Skin epidermis (tissue), 12 donors: ENCODE data around the gene GJC1.

Experiments
- H3K27ac ChIP-seq, 21 experiments: fragments of 200-600 bp; sonication (generic) in 11 of 21; one replicate each; pipeline ENCODE4 v1.5.0; 2020; ENCODE audit warnings: mild to moderate bottlenecking in 3 of 21, inconsistent platforms in 2 of 21, moderate library complexity in 2 of 21
- H3K4me3 ChIP-seq, 7 experiments: fragments of 200-600 bp; sonication (generic) in 2 of 7; one replicate each; pipeline ENCODE4 v1.5.0; 2020; ENCODE audit warnings: inconsistent platforms in 2 of 7, mild to moderate bottlenecking in 2 of 7, moderate library complexity in 1 of 7

GJC1 gene

DNA sequence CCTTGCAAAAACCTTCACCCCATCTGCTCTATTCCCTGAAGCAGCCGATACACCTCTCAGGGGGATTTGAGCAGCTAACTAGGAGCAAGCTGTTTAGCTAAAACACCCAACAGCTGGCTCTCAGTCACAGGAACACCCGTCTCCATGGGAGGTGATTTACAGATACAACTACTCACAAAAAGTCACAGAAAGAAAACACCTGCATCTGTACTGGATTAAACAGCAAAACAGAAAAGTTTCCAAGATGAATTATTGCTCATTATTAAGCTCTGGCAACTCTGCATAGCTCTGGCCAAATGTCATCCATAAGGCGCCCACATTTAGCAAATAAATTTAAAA lies 22.3 kb downstream of the GJC1 start:
- H3K27ac ChIP-seq, result no peak overlapping the region
- H3K4me3 ChIP-seq, result no peak overlapping the region

DNA sequence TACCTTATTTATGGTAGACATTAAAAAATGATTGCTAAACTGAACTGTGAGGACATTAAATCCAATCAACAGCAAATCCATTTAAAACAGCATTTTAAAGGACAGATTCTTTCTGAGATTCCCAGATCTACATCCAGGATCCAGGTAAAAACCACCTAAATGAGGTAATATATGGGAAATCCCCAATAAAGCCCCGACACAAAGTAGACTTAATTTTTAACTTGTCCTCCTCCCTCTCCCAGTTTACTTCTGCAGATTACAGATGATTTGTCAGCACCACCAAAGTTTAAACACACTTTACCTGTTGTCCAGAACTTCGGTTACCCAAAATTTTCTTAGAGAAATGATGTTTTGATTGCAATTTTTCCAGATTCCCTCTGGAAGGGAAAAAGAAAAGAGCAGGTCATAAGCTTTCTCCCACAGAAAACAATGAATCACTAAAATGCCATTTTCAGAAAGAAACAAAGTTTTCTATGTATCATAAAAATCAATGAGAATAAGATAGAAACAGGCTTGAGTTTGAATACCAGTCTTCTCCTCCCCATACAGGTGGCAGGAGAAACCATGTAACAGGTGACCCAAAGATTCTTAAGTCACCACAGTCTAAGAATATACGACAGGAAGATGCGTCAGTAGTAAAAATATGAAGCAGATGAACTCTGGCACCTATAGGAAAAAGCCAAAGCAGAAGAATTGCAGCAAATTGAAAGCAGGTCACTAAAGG lies 22.8 kb downstream of the GJC1 start:
- no peak overlapping the region for H3K4me3 ChIP-seq
- no peak overlapping the region for H3K27ac ChIP-seq

DNA sequence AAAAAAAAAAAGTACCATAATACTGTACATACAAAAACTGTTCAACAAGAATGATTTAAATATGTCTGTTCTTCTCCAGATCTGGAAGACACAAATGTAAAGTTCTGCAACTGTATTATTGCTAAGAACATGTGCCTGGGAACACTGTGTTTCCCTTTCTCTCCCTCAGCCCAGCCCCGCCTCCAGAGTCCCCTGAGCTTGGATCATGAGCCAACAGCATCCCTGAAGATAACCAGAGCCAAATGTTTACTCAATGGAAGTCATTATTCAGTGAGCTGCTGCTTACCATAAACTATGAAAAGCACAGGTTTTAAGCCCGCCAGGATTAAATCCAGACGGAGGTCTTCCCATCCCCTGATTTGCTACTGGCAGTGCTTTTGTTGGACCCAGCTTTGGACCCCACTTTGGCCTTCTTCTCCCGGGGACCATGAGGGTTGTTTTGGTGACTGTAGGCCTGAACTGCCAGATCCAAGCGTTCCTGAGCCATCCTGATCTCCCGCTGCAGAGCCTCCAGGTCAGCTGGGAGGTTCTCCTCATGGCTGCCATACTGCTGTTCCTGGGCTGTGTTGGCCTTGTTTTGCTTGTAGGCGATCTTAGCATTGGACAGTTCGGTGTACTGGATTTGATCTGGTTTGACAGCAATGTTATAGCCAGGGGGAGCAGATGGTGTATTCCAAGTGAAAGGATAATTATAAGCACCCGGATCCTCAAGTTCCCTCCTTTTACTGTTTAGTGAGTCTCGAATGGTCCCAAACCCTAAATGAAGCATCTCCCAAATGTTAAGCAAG lies 25.6 kb downstream of the GJC1 start:
- H3K27ac ChIP-seq, result no peak overlapping the region
- H3K4me3 ChIP-seq, result no peak overlapping the region

DNA sequence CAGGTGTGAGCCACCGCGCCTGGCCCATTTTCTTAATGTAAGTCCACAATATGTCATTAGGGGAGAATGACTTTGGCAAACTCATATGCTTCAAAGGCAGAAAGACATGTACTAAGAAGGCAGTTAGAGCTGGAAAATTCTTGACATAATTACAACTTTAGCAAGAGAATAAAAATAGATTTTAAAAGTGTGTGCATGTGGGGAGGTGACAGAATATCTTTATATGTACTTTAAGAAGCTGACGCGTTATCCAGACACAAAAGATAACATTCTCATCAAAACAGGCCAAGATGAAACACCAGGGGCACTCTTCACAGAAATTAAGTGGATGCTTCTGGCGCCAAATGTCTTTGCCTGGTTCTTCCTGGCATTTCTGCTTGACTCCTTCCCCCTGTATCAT lies 28.2 kb downstream of the GJC1 start:
- Histone ChIP-seq H3K4me3 (no peak overlapping the region), H3K27ac (no peak overlapping the region)

DNA sequence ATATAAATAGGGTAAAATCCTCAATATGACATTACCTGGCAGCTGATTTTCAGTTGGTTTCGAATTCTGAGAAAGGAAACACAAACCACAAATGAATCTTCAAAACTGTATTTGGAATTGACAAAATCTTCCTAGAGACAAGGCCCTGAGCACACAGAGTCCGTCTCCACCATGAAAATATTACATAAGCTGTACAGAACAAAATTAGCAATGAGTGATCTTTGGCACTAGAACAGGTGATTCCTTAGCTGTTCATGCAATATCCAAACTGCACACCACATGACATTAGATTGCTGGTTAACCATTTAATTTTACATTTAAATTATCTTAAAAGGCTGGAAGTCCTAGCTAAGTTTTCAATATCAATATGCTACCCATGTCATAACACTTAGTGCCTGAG lies 31.7 kb downstream of the GJC1 start:
- Histone ChIP-seq H3K4me3 (no peak overlapping the region), H3K27ac (no peak overlapping the region)

DNA sequence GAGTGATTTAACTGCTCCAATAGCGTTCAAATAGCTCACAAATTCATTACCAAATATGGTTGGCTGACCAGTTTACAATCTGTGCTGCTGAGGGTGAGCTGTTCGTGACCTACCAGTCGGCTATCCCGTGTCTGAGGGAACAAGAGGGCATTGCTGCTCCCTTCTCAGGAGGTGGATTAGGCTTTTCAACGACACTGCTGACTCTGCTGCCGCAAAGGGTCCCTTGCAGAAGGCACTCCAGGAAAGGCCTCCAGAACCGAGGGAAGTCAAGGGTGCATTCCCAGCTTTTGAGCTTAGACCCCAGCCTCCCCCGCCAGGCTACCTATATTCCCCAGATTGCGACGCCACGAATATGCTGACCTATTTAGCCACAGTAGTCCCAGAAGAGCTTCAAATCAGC lies 32.3 kb downstream of the GJC1 start:
- Histone ChIP-seq H3K4me3 (no peak overlapping the region), H3K27ac (peak overlapping the region in 1 of 21 experiments; percentile 33)

DNA sequence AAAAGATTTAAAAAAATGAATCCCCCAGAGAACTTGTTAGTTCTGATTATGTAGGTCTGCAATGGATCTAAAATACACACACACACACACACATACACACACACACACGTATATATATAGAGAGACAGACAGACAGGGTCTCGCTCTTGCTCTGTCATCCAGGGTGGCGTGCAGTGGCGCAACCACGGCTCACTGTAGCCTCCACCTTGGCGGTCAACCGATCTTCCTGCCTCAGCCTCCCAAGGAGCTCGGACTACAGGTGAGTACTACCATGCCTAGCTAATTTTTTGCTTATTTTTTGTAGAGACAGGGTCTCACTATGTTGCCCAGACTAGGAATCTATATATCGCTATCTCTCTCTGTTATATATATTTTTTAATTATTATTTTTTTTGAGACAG lies 33.4 kb downstream of the GJC1 start:
- Histone ChIP-seq H3K4me3 (no peak overlapping the region), H3K27ac (no peak overlapping the region)

DNA sequence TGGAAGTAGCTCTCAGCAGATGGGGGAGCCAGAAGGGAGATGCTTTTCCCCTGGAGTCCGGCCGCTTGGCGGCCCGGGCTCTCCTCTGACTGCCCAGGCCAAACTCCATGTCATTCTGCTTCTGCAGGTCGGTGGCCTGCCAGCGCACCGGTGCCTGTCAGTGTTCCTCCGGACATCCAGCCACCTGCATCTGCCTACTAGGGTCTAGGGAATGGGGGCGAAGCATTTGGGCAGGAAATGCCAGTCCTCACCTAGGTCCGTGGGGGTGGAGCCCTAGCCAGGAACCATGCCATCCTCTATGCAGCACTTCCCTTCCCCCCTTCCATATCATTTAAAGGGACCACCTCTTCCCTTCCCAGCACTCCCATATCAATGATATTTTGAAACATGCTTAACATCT lies 34.2 kb downstream of the GJC1 start:
- Histone ChIP-seq H3K4me3 (no peak overlapping the region), H3K27ac (peak overlapping the region in 6 of 21 experiments; percentile 12 to 67 (median 49))

DNA sequence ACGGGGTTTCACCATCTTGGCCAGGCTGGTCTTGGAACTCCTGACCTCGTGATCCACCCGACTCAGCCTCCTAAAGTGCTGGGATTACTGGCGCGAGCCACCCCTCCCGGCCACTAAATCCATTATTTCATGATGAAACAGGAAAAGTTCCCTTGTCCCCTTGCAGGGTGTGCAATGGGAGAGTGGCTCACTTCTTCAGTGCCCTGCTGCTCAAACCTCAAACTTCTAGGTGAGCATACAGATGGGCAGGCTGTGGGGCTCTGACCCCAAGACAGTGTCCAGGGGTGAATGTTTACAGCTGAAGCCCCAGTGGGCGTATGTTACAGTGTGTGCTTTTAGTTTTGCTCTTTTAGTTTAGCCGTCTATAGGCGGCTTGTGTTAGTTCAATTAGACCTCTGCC lies 34.7 kb downstream of the GJC1 start:
- Histone ChIP-seq H3K4me3 (no peak overlapping the region), H3K27ac (peak overlapping the region in 10 of 21 experiments; percentile 12 to 67 (median 49))

DNA sequence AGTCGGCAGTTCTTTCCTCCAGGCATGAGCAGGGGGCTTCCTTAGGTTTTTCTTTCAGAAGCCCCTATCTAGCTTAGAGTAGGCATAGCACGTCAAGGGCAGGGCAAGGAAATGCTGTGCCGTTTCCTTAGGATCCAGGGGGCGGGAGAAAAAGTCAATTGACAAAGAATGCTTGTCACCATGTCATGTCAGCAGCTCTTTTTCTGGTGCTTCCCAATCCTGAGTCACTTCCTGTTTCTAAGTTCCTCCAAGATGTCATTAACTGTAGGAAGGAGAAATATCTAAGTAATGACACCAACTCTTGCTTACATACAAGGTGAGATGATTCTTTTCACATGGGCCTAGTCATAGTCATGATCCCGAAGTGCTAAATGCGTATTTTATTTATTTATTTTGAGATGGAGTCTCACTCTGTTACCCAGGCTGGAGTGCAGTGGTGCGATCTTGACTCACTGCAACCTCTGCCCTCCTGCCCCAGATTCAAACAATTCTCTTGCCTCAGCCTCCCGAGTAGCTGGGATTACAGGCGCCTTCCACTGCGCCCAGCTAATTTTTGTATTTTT lies 35.2 kb downstream of the GJC1 start:
- Histone ChIP-seq H3K4me3 (no peak overlapping the region), H3K27ac (peak overlapping the region in 19 of 21 experiments; percentile 10 to 77 (median 50))

DNA sequence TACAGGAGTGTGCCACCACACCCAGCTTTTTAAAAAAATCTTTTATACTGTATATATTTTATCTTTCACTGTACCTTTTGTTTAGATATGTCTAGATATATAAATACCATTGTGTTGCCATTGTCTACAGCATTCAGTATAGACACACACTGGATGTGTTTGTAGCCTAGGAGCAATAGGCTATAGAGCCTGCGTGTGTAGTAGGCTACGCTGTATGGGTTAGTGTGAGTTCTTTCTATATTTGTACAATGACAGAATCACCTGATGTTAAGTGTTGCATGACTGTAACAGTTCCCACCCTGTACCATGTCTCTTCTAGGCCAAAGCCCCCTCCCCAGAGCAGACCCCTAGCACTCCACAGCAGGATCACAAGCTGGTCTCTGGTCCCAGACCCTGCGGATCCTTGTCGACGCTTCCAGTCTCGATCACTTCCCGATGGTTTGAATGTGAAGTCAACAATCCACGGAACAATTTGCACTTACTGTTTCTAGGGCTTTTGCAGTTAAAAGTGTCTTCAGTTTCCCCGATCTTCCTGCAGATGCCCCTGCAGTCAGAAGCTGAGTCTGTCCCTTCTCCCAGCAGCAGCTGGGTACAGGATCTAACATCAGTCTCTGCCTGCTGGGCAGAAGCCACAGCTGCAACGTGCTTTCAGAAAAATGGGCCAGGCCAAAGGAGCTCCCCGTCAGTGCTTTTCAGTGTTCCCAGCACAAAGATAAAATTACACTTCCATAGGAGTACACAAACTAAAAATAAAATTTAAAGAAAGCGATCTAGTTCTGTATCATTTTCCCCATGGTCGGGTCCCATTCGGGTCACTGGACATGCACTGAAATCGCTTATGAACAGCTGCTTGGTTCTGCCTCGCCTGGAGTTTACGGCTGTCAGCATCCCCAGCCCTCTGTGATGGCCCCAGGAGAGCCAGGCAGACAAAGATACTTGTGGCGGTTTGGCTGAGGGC lies 35.9 kb downstream of the GJC1 start:
- Histone ChIP-seq H3K4me3 (no peak overlapping the region), H3K27ac (peak overlapping the region in 18 of 21 experiments; percentile 10 to 77 (median 50))

DNA sequence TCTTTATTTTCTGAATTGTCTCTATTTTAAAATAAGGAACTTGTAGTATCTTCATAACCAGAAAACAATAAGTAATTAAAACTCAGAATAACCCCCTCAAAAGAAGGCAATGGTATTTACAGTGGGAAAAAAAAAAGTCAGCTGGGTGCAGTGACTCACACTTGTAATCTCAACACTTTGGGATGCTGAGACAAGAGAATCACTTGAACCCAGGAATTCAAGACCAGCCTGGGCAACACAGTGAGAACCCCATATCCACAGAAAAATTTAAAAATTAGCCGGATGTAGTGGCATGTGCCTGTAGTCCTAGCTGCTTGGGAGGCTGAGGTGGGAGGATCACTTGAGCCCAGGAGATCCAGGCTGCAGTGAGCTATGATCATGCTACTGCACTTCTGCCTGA lies 37.8 kb downstream of the GJC1 start:
- H3K4me3 ChIP-seq, result no peak overlapping the region
- no peak overlapping the region for H3K27ac ChIP-seq

DNA sequence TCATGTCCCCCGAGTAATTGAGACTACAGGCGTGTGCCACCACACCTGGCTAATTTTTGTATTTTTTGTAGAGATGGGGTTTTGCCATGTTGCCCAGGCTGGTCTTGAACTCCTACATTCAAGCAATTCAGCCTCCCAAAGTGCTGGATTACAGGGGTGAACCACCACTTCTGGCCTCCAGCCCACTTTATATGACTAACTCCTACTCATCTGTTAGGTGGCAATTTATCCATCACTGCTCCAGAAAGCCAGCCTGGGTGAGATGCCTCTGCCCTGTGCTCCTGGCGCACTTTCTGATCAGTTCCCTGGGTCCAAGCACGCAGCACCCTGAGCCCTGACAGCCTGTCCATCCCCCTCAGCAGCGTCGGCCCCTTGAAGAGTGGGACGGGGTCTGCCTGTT lies 41.9 kb downstream of the GJC1 start:
- Histone ChIP-seq H3K27ac (no peak overlapping the region), H3K4me3 (no peak overlapping the region)

DNA sequence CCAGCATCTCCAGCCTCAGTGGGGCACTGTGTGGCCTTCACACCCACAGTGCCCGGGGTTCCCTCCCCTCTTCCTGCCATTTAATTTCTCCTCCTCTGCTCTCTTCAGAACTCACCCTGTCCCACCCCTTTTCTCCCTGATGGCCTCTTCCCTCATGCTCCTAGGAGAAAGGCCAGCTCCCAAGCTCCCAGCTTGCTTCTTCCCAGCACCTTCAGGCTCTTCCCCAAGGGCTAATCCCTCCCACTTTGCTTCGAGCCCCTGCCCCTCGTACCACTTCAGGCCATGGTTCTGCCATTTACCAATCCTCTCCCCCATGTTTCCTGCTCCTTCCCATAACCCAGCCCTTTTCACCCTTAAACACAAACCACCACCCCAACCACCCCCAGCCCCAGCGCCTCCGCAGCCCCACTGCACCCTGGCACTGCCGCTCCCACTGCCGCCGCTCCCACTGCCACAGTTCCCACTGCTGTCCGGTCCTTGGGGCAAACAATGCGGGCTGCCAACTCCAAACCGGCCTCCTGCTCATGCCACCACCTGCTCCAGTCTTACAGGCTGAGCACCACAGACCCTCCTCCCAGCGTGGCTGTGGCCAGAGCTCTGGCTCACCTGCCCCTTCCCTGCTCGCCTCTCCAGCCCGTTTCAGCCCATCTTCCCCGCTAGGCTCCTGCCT lies 42.7 kb downstream of the GJC1 start:
- Histone ChIP-seq H3K4me3 (no peak overlapping the region), H3K27ac (no peak overlapping the region)

DNA sequence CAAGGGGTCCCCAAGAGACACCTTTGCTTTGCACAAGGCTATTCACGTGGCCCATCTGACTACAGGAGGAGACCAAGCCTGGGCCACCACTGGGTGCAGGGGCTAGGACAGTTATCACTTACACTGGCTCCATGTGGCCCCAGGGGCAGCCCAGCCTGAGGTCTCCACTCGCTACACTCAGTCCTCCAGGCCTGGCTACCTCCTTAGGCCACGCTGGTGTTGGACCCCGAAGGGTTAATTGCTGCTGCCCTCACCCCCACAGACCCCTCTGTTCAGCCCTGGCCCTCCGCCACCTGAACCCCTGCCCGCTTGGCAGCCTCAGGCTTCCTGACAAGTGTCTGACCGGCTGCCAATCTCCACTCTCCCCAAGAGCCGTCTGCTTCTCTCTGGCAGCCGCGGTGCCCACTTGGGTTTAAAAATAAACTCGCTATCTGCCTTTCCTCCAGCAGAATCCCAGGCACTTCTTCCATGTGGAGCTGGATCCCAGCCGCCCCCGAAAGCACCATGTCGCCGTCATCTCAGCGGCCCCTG lies 43.5 kb downstream of the GJC1 start:
- H3K4me3 ChIP-seq, result no peak overlapping the region
- no peak overlapping the region for H3K27ac ChIP-seq

DNA sequence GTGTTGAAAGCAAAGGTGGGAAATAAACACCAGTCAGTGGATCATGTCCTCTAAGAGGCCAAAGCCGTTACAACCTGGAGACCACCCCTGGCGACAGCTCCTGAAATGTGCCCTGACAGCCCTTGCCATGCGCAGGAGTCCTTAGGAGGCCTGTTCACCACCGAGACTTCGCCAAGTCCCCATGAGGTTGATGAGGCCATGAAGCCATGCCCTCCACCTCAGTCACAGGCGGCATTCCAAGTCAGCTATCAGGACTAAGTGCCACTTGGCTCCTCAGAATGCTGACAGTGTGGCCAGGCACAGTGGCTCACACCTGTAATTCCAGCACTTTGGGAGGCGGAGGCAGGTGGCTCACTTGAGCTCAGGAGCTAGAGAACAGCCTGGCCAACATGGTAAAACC lies 44.2 kb downstream of the GJC1 start:
- Histone ChIP-seq H3K27ac (no peak overlapping the region), H3K4me3 (no peak overlapping the region)

DNA sequence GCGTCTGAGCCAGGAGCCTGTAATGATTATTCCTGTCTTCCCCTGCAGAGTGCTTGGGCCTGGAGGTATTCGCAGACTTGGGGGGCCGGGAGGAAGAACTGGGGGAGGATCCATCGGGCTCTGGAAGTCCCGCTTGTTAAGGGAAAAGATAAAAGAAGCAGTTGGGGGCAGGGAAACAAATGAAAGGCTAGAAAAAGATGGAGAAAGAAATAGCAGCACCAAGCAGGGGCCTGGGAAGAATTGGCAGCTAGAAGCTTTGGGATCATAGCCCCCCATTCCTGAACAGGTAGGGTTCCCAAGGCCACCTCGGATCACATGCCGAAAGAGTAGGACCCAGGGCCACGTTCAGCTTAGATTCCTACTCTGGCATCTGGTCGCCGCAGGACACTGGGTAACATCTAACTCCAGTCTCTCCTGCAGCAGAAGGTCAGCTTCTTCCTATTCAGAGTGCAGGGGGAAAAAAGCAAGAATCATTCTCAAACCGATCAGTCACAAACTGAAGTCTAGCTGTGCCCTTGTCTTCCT lies 47.7 kb downstream of the GJC1 start:
- Histone ChIP-seq H3K27ac (peak overlapping the region in 3 of 21 experiments; percentile 10 to 48 (median 37)), H3K4me3 (no peak overlapping the region)

DNA sequence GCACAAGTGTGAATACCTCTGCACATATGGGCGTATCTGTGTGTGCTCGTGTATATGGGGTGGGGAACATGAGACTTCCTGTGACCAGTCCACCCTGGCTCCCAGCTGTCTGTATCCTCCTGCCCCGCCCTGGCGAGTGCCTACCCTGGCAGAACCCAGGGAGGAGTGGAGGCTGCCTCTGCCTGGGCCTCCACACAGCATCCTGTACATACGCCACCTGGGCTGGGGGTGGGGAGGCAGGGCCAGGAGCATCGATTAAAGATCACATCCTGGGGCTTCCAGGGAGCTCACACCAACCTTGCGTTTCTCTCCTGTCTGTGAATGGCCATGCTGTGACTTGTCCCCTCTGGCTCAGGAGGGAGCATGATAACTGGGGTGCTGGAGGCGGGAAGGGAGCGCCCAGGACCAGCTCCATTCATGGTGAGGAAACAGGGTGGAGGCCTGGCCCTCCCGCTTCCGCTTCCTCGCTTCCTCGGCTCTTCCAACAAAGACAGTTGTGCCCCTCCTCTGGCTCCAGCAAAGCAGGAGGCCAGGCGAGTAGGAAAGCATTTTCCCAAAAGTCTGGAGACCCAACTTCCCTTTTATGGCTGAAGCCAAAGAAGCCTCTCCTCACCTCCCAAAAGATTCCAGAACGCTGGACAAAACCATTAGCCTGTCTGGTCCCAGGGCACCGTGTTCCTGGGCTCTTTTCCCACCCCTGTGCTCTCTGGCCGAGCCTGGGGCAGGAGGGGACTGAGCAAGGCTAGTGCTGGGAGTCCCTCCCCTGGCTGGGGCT lies 48.3 kb downstream of the GJC1 start:
- Histone ChIP-seq H3K27ac (peak overlapping the region in 3 of 21 experiments; percentile 10 to 48 (median 37)), H3K4me3 (no peak overlapping the region)
